ENCODE measurements around the gene GGNBP2.
"Not testable (repeated sequence)": the region's sequence is repeated elsewhere in the genome, so short reads cannot be mapped to it uniquely, and the experiment has no call there.

The GGNBP2 gene

GRCh38 chr17:36544307-36545076 is at the start of gene GGNBP2:
TSS of gene GGNBP2 (plus strand) at chr17:36544919. CDS start at chr17:36545725, 806 bp downstream.
- peak; percentile 65 for DNase-seq (ENCODE audit: low spot score)

- DNase-seq (ENCODE audit: low spot score), result no peak
These were observed 49.6 kb upstream of the GGNBP2 start for GRCh38 chr17:36495076-36495578.

GRCh38 chr17:36496018-36496789 is 48.5 kb upstream of the GGNBP2 start:
- no peak for DNase-seq (ENCODE audit: low spot score)

GRCh38 chr17:36498155-36498554 is 46.6 kb upstream of the GGNBP2 start:
- DNase-seq (ENCODE audit: low spot score), result no peak

- DNase-seq (ENCODE audit: low spot score), result no peak
These were observed 46.0 kb upstream of the GGNBP2 start for GRCh38 chr17:36498560-36499300.

GRCh38 chr17:36500745-36501225 is 43.9 kb upstream of the GGNBP2 start:
- no peak for DNase-seq (ENCODE audit: low spot score)

- DNase-seq (ENCODE audit: low spot score), result no peak
These were observed 43.4 kb upstream of the GGNBP2 start for GRCh38 chr17:36501351-36501750.

GRCh38 chr17:36501963-36502362 is 42.8 kb upstream of the GGNBP2 start:
- DNase-seq (ENCODE audit: low spot score), result no peak

- DNase-seq (ENCODE audit: low spot score), result no peak
These were observed 41.1 kb upstream of the GGNBP2 start for GRCh38 chr17:36503456-36504155.

GRCh38 chr17:36504156-36504545 is 40.6 kb upstream of the GGNBP2 start:
- DNase-seq (ENCODE audit: low spot score), result no peak

GRCh38 chr17:36505171-36505570 is 39.5 kb upstream of the GGNBP2 start:
- no peak for DNase-seq (ENCODE audit: low spot score)

- no peak for DNase-seq (ENCODE audit: low spot score)
These were observed 38.4 kb upstream of the GGNBP2 start for GRCh38 chr17:36506249-36506826.

GRCh38 chr17:36506831-36507230 is 37.9 kb upstream of the GGNBP2 start:
- no peak for DNase-seq (ENCODE audit: low spot score)

- no peak for DNase-seq (ENCODE audit: low spot score)
These were observed 37.5 kb upstream of the GGNBP2 start for GRCh38 chr17:36507266-36507665.

- DNase-seq (ENCODE audit: low spot score), result not testable (repeated sequence)
These were observed 36.3 kb upstream of the GGNBP2 start for GRCh38 chr17:36508439-36508838.

- DNase-seq (ENCODE audit: low spot score), result no peak
These were observed 35.3 kb upstream of the GGNBP2 start for GRCh38 chr17:36509272-36509985.

- no peak for DNase-seq (ENCODE audit: low spot score)
These were observed 34.1 kb upstream of the GGNBP2 start for GRCh38 chr17:36510636-36511035.

GRCh38 chr17:36511216-36511615 is 33.5 kb upstream of the GGNBP2 start:
- no peak for DNase-seq (ENCODE audit: low spot score)

- DNase-seq (ENCODE audit: low spot score), result no peak
These were observed 32.1 kb upstream of the GGNBP2 start for GRCh38 chr17:36512641-36513040.

- no peak for DNase-seq (ENCODE audit: low spot score)
These were observed 29.9 kb upstream of the GGNBP2 start for GRCh38 chr17:36514856-36515255.

- DNase-seq (ENCODE audit: low spot score), result no peak
These were observed 28.9 kb upstream of the GGNBP2 start for GRCh38 chr17:36515837-36516236.

Measured in HuH-7.5 (cell line).